ENCODE measurements around the gene ORC2.

GRCh38 chr2:200878289-200878880, 85.1 kb downstream of the ORC2 start:
- TF ChIP-seq CTCF (IDR thresholded peaks at IDR 0.05) = no peak
- no peak for TF ChIP-seq POLR2A (IDR thresholded peaks at IDR 0.05)
